Measurements from ENCODE around the gene PID1. TPM values are rescaled to one million over a fixed set of nuclear protein-coding genes. Genes with fewer than 3 reads are reported as not detected.

Gene PID1
- total RNA-seq, 1 donor from 2014 or later: not detected

- Mint-ChIP-seq H3K9me3 (ENCODE audit: unreplicated experiment) (peaks cover 27% of the 10 kb centered on the region), H3K36me3 (ENCODE audit: unreplicated experiment) (no peaks in the 10 kb centered on the region), H3K4me1 (ENCODE audit: unreplicated experiment) (no peaks in the 10 kb centered on the region), H3K27ac (ENCODE audit: unreplicated experiment) (no peak overlapping the region), H3K27me3 (ENCODE audit: unreplicated experiment) (peaks cover 19% of the 10 kb centered on the region), H3K4me3 (ENCODE audit: unreplicated experiment) (no peak overlapping the region)
- no peak for DNase-seq (ENCODE audit: extremely low spot score, unreplicated experiment)
- no peak for TF ChIP-seq CTCF (IDR thresholded peaks at IDR 0.05)
Observed at GRCh38 chr2:229265727-229266126, 5.4 kb downstream of the PID1 start.

GRCh38 chr2:229261599-229261998, 9.5 kb downstream of the PID1 start:
- H3K27me3 Mint-ChIP-seq (ENCODE audit: unreplicated experiment): no peaks in the 10 kb centered on the region
- no peak for TF ChIP-seq CTCF (IDR thresholded peaks at IDR 0.05)
- no peak overlapping the region for H3K4me3 Mint-ChIP-seq (ENCODE audit: unreplicated experiment)
- no peak for DNase-seq (ENCODE audit: extremely low spot score, unreplicated experiment)
- H3K4me1 Mint-ChIP-seq (ENCODE audit: unreplicated experiment): no peaks in the 10 kb centered on the region
- no peak overlapping the region for H3K27ac Mint-ChIP-seq (ENCODE audit: unreplicated experiment)
- H3K9me3 Mint-ChIP-seq (ENCODE audit: unreplicated experiment): peaks cover 50% of the 10 kb centered on the region
- H3K36me3 Mint-ChIP-seq (ENCODE audit: unreplicated experiment): no peaks in the 10 kb centered on the region

GRCh38 chr2:229261076-229261475, 10.0 kb downstream of the PID1 start:
- Mint-ChIP-seq H3K9me3 (ENCODE audit: unreplicated experiment) (peaks cover 54% of the 10 kb centered on the region), H3K4me1 (ENCODE audit: unreplicated experiment) (no peaks in the 10 kb centered on the region), H3K27ac (ENCODE audit: unreplicated experiment) (no peak overlapping the region), H3K27me3 (ENCODE audit: unreplicated experiment) (no peaks in the 10 kb centered on the region), H3K4me3 (ENCODE audit: unreplicated experiment) (no peak overlapping the region), H3K36me3 (ENCODE audit: unreplicated experiment) (no peaks in the 10 kb centered on the region)
- TF ChIP-seq CTCF (IDR thresholded peaks at IDR 0.05): no peak
- no peak for DNase-seq (ENCODE audit: extremely low spot score, unreplicated experiment)

- DNase-seq (ENCODE audit: extremely low spot score, unreplicated experiment): no peak
- H3K27ac Mint-ChIP-seq (ENCODE audit: unreplicated experiment): no peak overlapping the region
- no peaks in the 10 kb centered on the region for H3K4me1 Mint-ChIP-seq (ENCODE audit: unreplicated experiment)
- no peak for TF ChIP-seq CTCF (IDR thresholded peaks at IDR 0.05)
- H3K27me3 Mint-ChIP-seq (ENCODE audit: unreplicated experiment): no peaks in the 10 kb centered on the region
- peaks cover 42% of the 10 kb centered on the region for H3K9me3 Mint-ChIP-seq (ENCODE audit: unreplicated experiment)
- no peak overlapping the region for H3K4me3 Mint-ChIP-seq (ENCODE audit: unreplicated experiment)
- H3K36me3 Mint-ChIP-seq (ENCODE audit: unreplicated experiment): no peaks in the 10 kb centered on the region
Observed at GRCh38 chr2:229257985-229258384, 13.1 kb downstream of the PID1 start.

- no peak for TF ChIP-seq CTCF (IDR thresholded peaks at IDR 0.05)
- H3K4me3 Mint-ChIP-seq (ENCODE audit: unreplicated experiment): no peak overlapping the region
- peaks cover 36% of the 10 kb centered on the region for H3K9me3 Mint-ChIP-seq (ENCODE audit: unreplicated experiment)
Observed at GRCh38 chr2:229256376-229256775, 14.7 kb downstream of the PID1 start.

More at GRCh38 chr2:229256376-229256775, 14.7 kb downstream of the PID1 start:
- no peaks in the 10 kb centered on the region for H3K4me1 Mint-ChIP-seq (ENCODE audit: unreplicated experiment)
- DNase-seq (ENCODE audit: extremely low spot score, unreplicated experiment): no peak
- H3K27me3 Mint-ChIP-seq (ENCODE audit: unreplicated experiment): no peaks in the 10 kb centered on the region
- H3K36me3 Mint-ChIP-seq (ENCODE audit: unreplicated experiment): no peaks in the 10 kb centered on the region
- no peak overlapping the region for H3K27ac Mint-ChIP-seq (ENCODE audit: unreplicated experiment)
